ENCODE data around the gene IL4R.

DNA sequence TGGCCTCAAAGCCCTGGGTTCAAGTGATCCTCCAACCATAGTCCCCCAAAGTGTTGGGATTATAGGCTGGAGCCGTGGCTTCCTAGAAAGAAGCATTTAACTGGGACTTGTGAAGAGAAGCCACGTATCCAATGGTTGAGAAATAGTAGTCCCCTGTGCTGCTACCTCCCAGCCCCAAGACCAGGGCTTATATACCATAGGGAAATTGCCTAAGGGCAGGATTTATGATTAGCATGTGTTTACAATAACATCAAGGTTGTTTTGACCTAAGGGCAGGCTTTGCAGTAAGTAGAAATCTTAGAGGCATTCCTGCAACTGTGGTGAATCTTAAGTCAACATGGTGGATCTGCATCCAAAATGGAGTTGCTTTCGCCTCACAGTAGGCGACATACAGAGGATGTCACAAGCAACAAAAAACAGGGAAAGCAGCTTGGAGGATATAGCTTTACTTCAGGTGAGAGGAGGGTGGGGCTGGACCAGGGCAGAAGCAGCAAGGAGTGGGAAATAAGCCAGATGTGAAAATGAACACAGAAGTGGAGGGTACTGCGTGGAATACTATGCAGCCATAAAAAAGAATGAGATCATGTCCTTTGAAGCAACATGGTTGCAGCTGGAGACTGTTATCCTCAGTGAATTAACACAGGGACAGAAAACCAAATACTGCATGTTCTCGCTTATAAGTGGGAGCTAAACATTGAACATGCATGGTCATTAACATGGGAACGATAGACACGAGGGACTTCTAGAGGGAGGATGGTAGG lies 26.5 kb upstream of the IL4R start:
- TF ChIP-seq, protein P1, sequence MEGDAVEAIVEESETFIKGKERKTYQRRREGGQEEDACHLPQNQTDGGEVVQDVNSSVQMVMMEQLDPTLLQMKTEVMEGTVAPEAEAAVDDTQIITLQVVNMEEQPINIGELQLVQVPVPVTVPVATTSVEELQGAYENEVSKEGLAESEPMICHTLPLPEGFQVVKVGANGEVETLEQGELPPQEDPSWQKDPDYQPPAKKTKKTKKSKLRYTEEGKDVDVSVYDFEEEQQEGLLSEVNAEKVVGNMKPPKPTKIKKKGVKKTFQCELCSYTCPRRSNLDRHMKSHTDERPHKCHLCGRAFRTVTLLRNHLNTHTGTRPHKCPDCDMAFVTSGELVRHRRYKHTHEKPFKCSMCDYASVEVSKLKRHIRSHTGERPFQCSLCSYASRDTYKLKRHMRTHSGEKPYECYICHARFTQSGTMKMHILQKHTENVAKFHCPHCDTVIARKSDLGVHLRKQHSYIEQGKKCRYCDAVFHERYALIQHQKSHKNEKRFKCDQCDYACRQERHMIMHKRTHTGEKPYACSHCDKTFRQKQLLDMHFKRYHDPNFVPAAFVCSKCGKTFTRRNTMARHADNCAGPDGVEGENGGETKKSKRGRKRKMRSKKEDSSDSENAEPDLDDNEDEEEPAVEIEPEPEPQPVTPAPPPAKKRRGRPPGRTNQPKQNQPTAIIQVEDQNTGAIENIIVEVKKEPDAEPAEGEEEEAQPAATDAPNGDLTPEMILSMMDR (conservative IDR thresholded peaks at IDR 0.05; ENCODE audit: low read length), result no peak
- TF ChIP-seq EZH2phosphoT487 (IDR thresholded peaks at IDR 0.05; ENCODE audit: borderline replicate concordance, low read depth, low read length), result no peak

Data from OCI-LY7 (cell line).